Measurements from ENCODE around the gene LAMA3. TPM values are rescaled to one million over a fixed set of nuclear protein-coding genes. Genes with fewer than 3 reads are reported as not detected.

Gene LAMA3
- total RNA-seq, 4 donors from 2014 or later: 46.5 to 75.4 (median 57.4) TPM

DNA sequence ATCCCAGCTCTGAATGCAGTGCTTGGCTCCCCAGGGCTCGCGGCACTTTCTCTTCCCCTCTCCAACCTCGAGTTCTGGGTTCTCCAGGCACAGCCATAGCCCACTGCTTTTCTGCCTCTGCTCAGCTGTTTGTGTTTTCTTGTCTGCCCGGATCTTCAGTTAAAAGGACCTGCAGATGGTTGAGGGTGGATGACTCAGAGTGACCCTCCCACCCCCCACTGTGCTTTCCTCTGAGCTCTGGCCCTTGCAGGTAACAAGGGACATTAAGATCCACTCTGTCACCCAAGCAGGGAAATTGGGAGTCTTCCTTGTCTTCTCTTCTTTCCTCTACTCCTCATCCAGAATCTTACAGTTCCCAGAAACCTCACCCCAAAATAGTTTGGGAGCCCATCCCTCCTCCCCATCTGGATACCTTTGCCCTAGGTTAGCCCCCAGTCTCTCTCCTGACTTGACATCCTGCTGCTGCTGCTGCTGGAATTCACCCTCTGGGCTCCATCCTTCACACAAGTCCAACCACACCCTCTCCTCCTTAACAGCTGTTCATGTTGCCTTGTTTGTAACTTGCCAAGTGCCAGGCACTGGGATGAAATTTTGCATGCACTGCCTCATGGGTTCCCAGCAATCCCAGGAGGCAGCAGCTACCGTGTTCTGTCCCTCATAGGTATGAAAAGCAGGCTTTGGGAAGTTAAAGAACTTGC, 167.4 kb downstream of the LAMA3 start:
- intact Hi-C loops (cut with DNase I; ENCODE audit: low total_unique reads): no loop called here
- H3K4me3 ChIP-seq: no peak overlapping the region
- H3K9me3 ChIP-seq: no peaks in the 10 kb centered on the region
- no peaks in the 10 kb centered on the region for H3K27me3 ChIP-seq
- no peak overlapping the region for H3K27ac ChIP-seq
- no peaks in the 10 kb centered on the region for H3K36me3 ChIP-seq
- H3K4me1 ChIP-seq: no peaks in the 10 kb centered on the region
- TF ChIP-seq, protein P1, sequence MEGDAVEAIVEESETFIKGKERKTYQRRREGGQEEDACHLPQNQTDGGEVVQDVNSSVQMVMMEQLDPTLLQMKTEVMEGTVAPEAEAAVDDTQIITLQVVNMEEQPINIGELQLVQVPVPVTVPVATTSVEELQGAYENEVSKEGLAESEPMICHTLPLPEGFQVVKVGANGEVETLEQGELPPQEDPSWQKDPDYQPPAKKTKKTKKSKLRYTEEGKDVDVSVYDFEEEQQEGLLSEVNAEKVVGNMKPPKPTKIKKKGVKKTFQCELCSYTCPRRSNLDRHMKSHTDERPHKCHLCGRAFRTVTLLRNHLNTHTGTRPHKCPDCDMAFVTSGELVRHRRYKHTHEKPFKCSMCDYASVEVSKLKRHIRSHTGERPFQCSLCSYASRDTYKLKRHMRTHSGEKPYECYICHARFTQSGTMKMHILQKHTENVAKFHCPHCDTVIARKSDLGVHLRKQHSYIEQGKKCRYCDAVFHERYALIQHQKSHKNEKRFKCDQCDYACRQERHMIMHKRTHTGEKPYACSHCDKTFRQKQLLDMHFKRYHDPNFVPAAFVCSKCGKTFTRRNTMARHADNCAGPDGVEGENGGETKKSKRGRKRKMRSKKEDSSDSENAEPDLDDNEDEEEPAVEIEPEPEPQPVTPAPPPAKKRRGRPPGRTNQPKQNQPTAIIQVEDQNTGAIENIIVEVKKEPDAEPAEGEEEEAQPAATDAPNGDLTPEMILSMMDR (IDR thresholded peaks at IDR 0.05): no peak
- TF ChIP-seq POLR2A (IDR thresholded peaks at IDR 0.05): no peak
- DNase-seq: no peak

DNA sequence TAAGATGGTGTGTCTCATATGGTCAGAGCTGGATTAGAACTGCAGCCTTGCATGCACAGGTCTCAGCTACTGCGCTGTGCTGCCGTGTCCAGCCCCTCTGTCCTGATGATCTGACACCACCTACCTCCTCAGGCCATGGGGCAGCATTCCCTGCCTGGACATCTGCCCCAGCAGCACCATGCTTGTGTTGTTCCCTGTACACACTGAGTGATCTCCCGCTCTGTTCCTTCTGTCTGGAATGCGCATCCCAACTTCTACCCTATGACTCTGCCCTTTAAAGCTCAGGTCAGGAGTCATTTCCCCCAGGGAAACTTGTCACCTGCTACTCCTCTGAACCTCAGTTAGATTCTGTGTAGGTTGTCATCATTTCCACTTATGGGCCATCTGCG, 167.9 kb downstream of the LAMA3 start:
- intact Hi-C loops (cut with DNase I; ENCODE audit: low total_unique reads): no loop called here
- H3K27ac ChIP-seq: no peak overlapping the region
- TF ChIP-seq, protein P1 (IDR thresholded peaks at IDR 0.05): no peak
- no peak for TF ChIP-seq POLR2A (IDR thresholded peaks at IDR 0.05)
- no peaks in the 10 kb centered on the region for H3K27me3 ChIP-seq
- no peaks in the 10 kb centered on the region for H3K36me3 ChIP-seq
- no peaks in the 10 kb centered on the region for H3K4me1 ChIP-seq
- H3K9me3 ChIP-seq: no peaks in the 10 kb centered on the region
- DNase-seq: no peak
- H3K4me3 ChIP-seq: no peak overlapping the region

GRCh38 chr18:23857756-23858155, 168.5 kb downstream of the LAMA3 start:
- Histone ChIP-seq H3K4me3 (no peak overlapping the region), H3K9me3 (no peaks in the 10 kb centered on the region), H3K27me3 (no peaks in the 10 kb centered on the region), H3K27ac (no peak overlapping the region), H3K4me1 (no peaks in the 10 kb centered on the region), H3K36me3 (no peaks in the 10 kb centered on the region)
- TF ChIP-seq, protein P1 (IDR thresholded peaks at IDR 0.05): no peak
- no peak for DNase-seq
- intact Hi-C loops (cut with DNase I; ENCODE audit: low total_unique reads): no loop called here

DNA sequence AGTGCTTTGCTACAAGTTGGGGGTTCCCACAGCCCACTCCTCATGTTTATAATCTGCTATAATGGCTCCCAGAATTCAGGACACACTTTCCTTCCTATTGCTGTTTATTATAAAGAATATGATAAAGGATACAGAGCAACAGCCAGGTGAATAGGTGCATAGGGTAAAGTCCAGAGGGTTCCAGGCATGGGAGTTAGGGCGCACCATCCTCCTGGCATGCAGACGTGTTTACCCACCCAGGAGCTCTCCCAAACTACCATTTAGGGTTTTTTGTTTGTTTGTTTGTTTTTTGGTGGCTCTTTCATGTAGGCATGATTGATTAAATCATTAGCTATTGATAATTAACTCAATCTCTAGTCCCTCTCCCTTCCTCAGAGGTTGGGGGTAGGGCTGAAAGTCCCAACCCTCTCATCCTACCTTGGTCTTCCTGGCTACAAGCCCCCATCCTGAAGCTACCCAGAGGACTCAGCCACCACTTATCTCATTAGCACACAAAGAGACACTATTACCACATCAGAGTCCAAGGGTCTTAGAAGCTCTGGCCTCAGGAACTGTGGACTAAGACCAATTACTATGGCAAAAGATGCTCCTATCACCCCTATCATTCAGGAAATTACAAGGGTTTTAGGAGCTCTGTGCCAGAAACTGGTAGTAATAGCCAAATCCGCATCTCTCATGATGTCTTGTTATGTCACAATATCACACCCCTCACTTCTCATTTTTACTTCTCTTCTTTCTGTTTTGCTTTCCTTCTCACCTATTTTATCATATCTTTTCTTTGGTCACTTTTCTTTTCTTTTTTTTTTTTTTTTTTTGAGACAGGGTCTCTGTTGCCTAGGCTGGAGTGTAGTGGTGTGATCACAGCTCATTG, 170.4 kb downstream of the LAMA3 start:
- H3K4me1 ChIP-seq: no peaks in the 10 kb centered on the region
- no peak overlapping the region for H3K4me3 ChIP-seq
- TF ChIP-seq POLR2A (IDR thresholded peaks at IDR 0.05): no peak
- TF ChIP-seq, protein P1 (IDR thresholded peaks at IDR 0.05): no peak
- no peaks in the 10 kb centered on the region for H3K27me3 ChIP-seq
- no peaks in the 10 kb centered on the region for H3K9me3 ChIP-seq
- no peaks in the 10 kb centered on the region for H3K36me3 ChIP-seq
- no peak for DNase-seq
- intact Hi-C loops (cut with DNase I; ENCODE audit: low total_unique reads): no loop called here
- H3K27ac ChIP-seq: no peak overlapping the region

GRCh38 chr18:23861326-23861725, 172.1 kb downstream of the LAMA3 start:
- H3K4me3 ChIP-seq: no peak overlapping the region
- no peaks in the 10 kb centered on the region for H3K36me3 ChIP-seq
- intact Hi-C loops (cut with DNase I; ENCODE audit: low total_unique reads): no loop called here
- no peaks in the 10 kb centered on the region for H3K9me3 ChIP-seq
- TF ChIP-seq POLR2A (IDR thresholded peaks at IDR 0.05): no peak
- TF ChIP-seq, protein P1 (IDR thresholded peaks at IDR 0.05): no peak
- H3K27ac ChIP-seq: no peak overlapping the region
- DNase-seq: no peak
- no peaks in the 10 kb centered on the region for H3K4me1 ChIP-seq
- no peaks in the 10 kb centered on the region for H3K27me3 ChIP-seq
